HCT116 (cell line): ENCODE data around the gene HS6ST3. TPM values are rescaled to one million over a fixed set of nuclear protein-coding genes. Genes with fewer than 3 reads are reported as not detected.

Experiments
- ATAC-seq: fragments of 200-7000 bp; cut with Tn5 transposase; 2 replicates; pipeline ENCODE4 v1.9.1; 2020; ENCODE audit warnings: mild to moderate bottlenecking, moderate library complexity
- BruUV-seq: library from RNA; stranded (reverse); fragments of 400-500 nt; replicated peaks from 2 replicates; lab custom pipeline; 2021; lab: Mats Ljungman, UMichigan
- CTCF ChIA-PET: fragments of 300-600 bp; sonication (Branson Sonifier 250); formaldehyde crosslinking; loops from one replicate; lab custom pipeline; 2021; ENCODE audit warnings: antibody characterized with exemption; lab: Charles Lee
- POLR2A ChIA-PET: fragments of 300-600, 350-600 bp; sonication (Branson Sonifier 250); formaldehyde crosslinking; loops from one replicate; lab custom pipeline; 2021; ENCODE audit warnings: antibody characterized with exemption; lab: Charles Lee
- RAD21 ChIA-PET, 2 experiments: fragments of 300-600 bp; sonication (Branson Sonifier 250); formaldehyde crosslinking; loops; one replicate each; lab custom pipeline; 2023; ENCODE audit warnings: low total read pairs in 2 of 2; ENCODE audit not compliant: uncharacterized antibody in 2 of 2, unreplicated experiment in 2 of 2, low non-redundant PET in 1 of 2; lab: Charles Lee
- DNase-seq: peaks from one replicate; pipeline ENCODE4 v3.0.0-alpha.2; 2010; ENCODE audit warnings: low read depth, low spot score
- H2AFZ ChIP-seq: fragments of 200-600 bp; shearing (Covaris generic), sonication (generic); 2 replicates; pipeline ENCODE4 v1.6.1; 2017; ENCODE audit warnings: low read depth, mixed run types, mixed read lengths, antibody characterized with exemption, low read length; ENCODE audit not compliant: poor library complexity, severe bottlenecking
- H3K27ac ChIP-seq: 2 replicates; pipeline ENCODE4 v1.5.1; 2012; ENCODE audit warnings: low read depth, low read length
- H3K27me3 ChIP-seq: fragments of 200-600 bp; sonication (generic); 2 replicates; pipeline ENCODE4 v1.6.1; 2016; ENCODE audit warnings: mixed run types, low read length, mixed read lengths; ENCODE audit not compliant: insufficient read depth
- H3K36me3 ChIP-seq, 2 experiments: fragments of 200-500 bp in 1 of 2; fragments of 200-600 bp in 1 of 2; sonication (Bioruptor generic) in 1 of 2; sonication (generic) in 1 of 2; 2 replicates each; pipeline versions ENCODE4 v1.5.1 to v1.6.1; 2014 to 2016; ENCODE audit warnings: low read length in 2 of 2, inconsistent platforms in 1 of 2, mixed read lengths in 1 of 2, mixed run types in 1 of 2; ENCODE audit not compliant: insufficient read depth in 2 of 2, control insufficient read depth in 1 of 2
- H3K4me1 ChIP-seq, 2 experiments: fragments of 200-600 bp in 1 of 2; sonication (generic) in 1 of 2; 2 replicates each; pipeline versions ENCODE4 v1.5.1 to v1.6.1; 2012 to 2017; ENCODE audit warnings: low read length in 2 of 2, inconsistent platforms in 1 of 2, mild to moderate bottlenecking in 1 of 2, mixed read lengths in 1 of 2, mixed run types in 1 of 2, moderate library complexity in 1 of 2; ENCODE audit not compliant: insufficient read depth in 2 of 2, control insufficient read depth in 1 of 2
- H3K4me2 ChIP-seq: fragments of 200-600 bp; sonication (generic); 2 replicates; pipeline ENCODE4 v1.6.1; 2017; ENCODE audit warnings: mixed run types, low read length, mixed read lengths
- H3K4me3 ChIP-seq, 2 experiments: fragments of 200-600 bp in 1 of 2; sonication (generic) in 1 of 2; replicated peaks in 1 of 2; 2 replicates each; pipeline ENCODE4 v1.5.1; 2011 to 2016; ENCODE audit warnings: low read length in 2 of 2, control low read depth in 1 of 2, low read depth in 1 of 2, mild to moderate bottlenecking in 1 of 2, mixed read lengths in 1 of 2, mixed run types in 1 of 2
- H3K79me2 ChIP-seq: fragments of 200-600 bp; sonication (generic); 2 replicates; pipeline ENCODE4 v1.6.1; 2017; ENCODE audit warnings: mild to moderate bottlenecking, mixed run types, low read length, moderate library complexity, mixed read lengths; ENCODE audit not compliant: insufficient read depth
- H3K9ac ChIP-seq: fragments of 200-600 bp; sonication (generic); 2 replicates; pipeline ENCODE4 v1.6.1; 2016; ENCODE audit warnings: low read length, mixed read lengths
- H3K9me2 ChIP-seq: fragments of 200-600 bp; sonication (generic), shearing (Covaris generic); 2 replicates; pipeline ENCODE4 v1.6.1; 2017; ENCODE audit warnings: mixed run types, mild to moderate bottlenecking, moderate library complexity; ENCODE audit not compliant: insufficient read depth
- H3K9me3 ChIP-seq, 2 experiments: fragments of 200-500 bp in 1 of 2; fragments of 200-600 bp in 1 of 2; sonication (Bioruptor generic) in 1 of 2; sonication (generic) in 1 of 2; 2 replicates each; pipeline ENCODE4 v1.6.1; 2014 to 2017; ENCODE audit warnings: low read length in 2 of 2, mixed read lengths in 2 of 2, inconsistent platforms in 1 of 2, low read depth in 1 of 2, mild to moderate bottlenecking in 1 of 2, mixed run types in 1 of 2, moderate library complexity in 1 of 2; ENCODE audit not compliant: control insufficient read depth in 1 of 2, insufficient read depth in 1 of 2
- H4K20me1 ChIP-seq: fragments of 200-600 bp; sonication (generic), shearing (Covaris generic); 2 replicates; pipeline ENCODE4 v1.6.1; 2017; ENCODE audit warnings: mixed run types, mild to moderate bottlenecking, moderate library complexity; ENCODE audit not compliant: insufficient read depth
- FOSL1 ChIP-seq: IDR thresholded peaks from 2 replicates; pipeline ENCODE4 v1.6.1; 2012; ENCODE audit warnings: low read depth
- POLR2A ChIP-seq: IDR thresholded peaks from 2 replicates; pipeline ENCODE4 v1.7.0; 2011; ENCODE audit warnings: borderline replicate concordance; ENCODE audit not compliant: insufficient read depth, insufficient read length; ENCODE audit errors: extremely low read depth
- RAD21 ChIP-seq: IDR thresholded peaks from 2 replicates; pipeline ENCODE4 v1.6.1; 2012; ENCODE audit warnings: low read depth, mild to moderate bottlenecking
- SIN3A ChIP-seq: IDR thresholded peaks from 2 replicates; pipeline ENCODE4 v1.6.1; 2012; ENCODE audit warnings: low read depth
- SP1 ChIP-seq: IDR thresholded peaks from 2 replicates; pipeline ENCODE4 v1.6.1; 2012; ENCODE audit warnings: low read depth
- ZNF274 ChIP-seq: fragments of 200-500 bp; sonication (Bioruptor generic); IDR thresholded peaks from 2 replicates; pipeline ENCODE4 v1.6.1; 2014; ENCODE audit warnings: mild to moderate bottlenecking, low read depth, low read length, inconsistent platforms
- intact Hi-C: fragments of 100-400 bp; cut with micrococcal nuclease; formaldehyde crosslinking; loops from 2 replicates; pipeline ENCODE4 v1.10.0; 2022
- total RNA-seq: library from RNA; stranded (reverse); gene quantifications from one replicate; pipeline ENCODE4 v1.2.1, GENCODE V29; 2021; ENCODE audit not compliant: unreplicated experiment

Gene HS6ST3
- total RNA-seq, 1 experiment from 2014 or later = 0.10 TPM

- no peak for DNase-seq
- BruUV-seq = no TSS peak
- Histone ChIP-seq H3K4me3 (no peak overlapping the region), H3K27ac (no peak overlapping the region), H3K9me3 (no peaks in the 10 kb centered on the region), H3K36me3 (no peaks in the 10 kb centered on the region), H3K4me1 (no peaks in the 10 kb centered on the region), H3K4me2 (no peak overlapping the region), H3K9ac (no peak overlapping the region), H3K27me3 (no peaks in the 10 kb centered on the region), H2AFZ (no peak overlapping the region)
- CTCF ChIA-PET = no interaction called here
- POLR2A ChIA-PET = no interaction called here
- intact Hi-C loops = no loop called here
- RAD21 ChIA-PET = no interaction called here
- TF ChIP-seq ZNF274 (no peak), SIN3A (no peak), SP1 (no peak), POLR2A (no peak), RAD21 (no peak)
- TF ChIP-seq, all 23 proteins: peak for 0
- Histone ChIP-seq H4K20me1 (no peaks in the 10 kb centered on the region), H3K79me2 (no peaks in the 10 kb centered on the region), H3K9me2 (no peaks in the 10 kb centered on the region)
- ATAC-seq = no peak
These were observed 218.7 kb downstream of the HS6ST3 start for GRCh38 chr13:96308568-96308967.

GRCh38 chr13:96314974-96315373 lies 225.1 kb downstream of the HS6ST3 start:
- CTCF ChIA-PET = no interaction called here
- H3K9me3 ChIP-seq = no peaks in the 10 kb centered on the region
- no peaks in the 10 kb centered on the region for H3K4me1 ChIP-seq
- H3K9ac ChIP-seq = no peak overlapping the region
- ATAC-seq (no peak), DNase-seq (no peak)
- intact Hi-C loops = no loop called here
- H3K27ac ChIP-seq = no peak overlapping the region
- no peaks in the 10 kb centered on the region for H4K20me1 ChIP-seq
- BruUV-seq = no TSS peak
- no peak overlapping the region for H3K4me3 ChIP-seq
- no peak for TF ChIP-seq POLR2A
- TF ChIP-seq RAD21 = no peak
- no peak for TF ChIP-seq FOSL1
- RAD21 ChIA-PET = no interaction called here
- POLR2A ChIA-PET = no interaction called here
- no peaks in the 10 kb centered on the region for H3K36me3 ChIP-seq
- no peaks in the 10 kb centered on the region for H3K79me2 ChIP-seq
- H3K9me2 ChIP-seq = no peaks in the 10 kb centered on the region
- H3K4me2 ChIP-seq = no peak overlapping the region
- no peaks in the 10 kb centered on the region for H3K27me3 ChIP-seq
- H2AFZ ChIP-seq = no peak overlapping the region
